GM20431 (cell line): Measurements from ENCODE around the gene MAML2.
"Not testable (repeated sequence)": the region's sequence is repeated elsewhere in the genome, so short reads cannot be mapped to it uniquely, and the experiment has no call there.

Experiments used
- in situ Hi-C: fragments of 300-500 bp; cut with MseI, MboI; formaldehyde crosslinking; loops from one replicate; pipeline ENCODE4 v1.15.0; 2020; ENCODE audit warnings: low sequenced_read_pairs; ENCODE audit not compliant: unreplicated experiment

The MAML2 gene

GRCh38 chr11:96299155-96299888 is 43.7 kb downstream of the MAML2 start:
- in situ Hi-C loops = no loop called here

GRCh38 chr11:96295369-96295768 is 47.6 kb downstream of the MAML2 start:
- in situ Hi-C loops = no loop called here

- in situ Hi-C loops = no loop called here
Measured at GRCh38 chr11:96294289-96294688, 48.7 kb downstream of the MAML2 start.

- in situ Hi-C loops = no loop called here
Measured at GRCh38 chr11:96293598-96294021, 49.4 kb downstream of the MAML2 start.

GRCh38 chr11:96293109-96293508 is 49.9 kb downstream of the MAML2 start:
- in situ Hi-C loops = no loop called here

- in situ Hi-C loops = no loop called here
Measured at GRCh38 chr11:96292291-96293010, 50.5 kb downstream of the MAML2 start.

GRCh38 chr11:96290631-96291030 is 52.4 kb downstream of the MAML2 start:
- in situ Hi-C loops = no loop called here

- in situ Hi-C loops = no loop called here
Measured at GRCh38 chr11:96290031-96290430, 53.0 kb downstream of the MAML2 start.

- in situ Hi-C loops = no loop called here
Measured at GRCh38 chr11:96288915-96289314, 54.1 kb downstream of the MAML2 start.

GRCh38 chr11:96287822-96288439 is 55.1 kb downstream of the MAML2 start:
- in situ Hi-C loops = no loop called here

- in situ Hi-C loops = not testable (repeated sequence)
Measured at GRCh38 chr11:96285985-96286384, 57.0 kb downstream of the MAML2 start.

- in situ Hi-C loops = no loop called here
Measured at GRCh38 chr11:96284917-96285316, 58.1 kb downstream of the MAML2 start.

GRCh38 chr11:96284401-96284800 is 58.6 kb downstream of the MAML2 start:
- in situ Hi-C loops = no loop called here

- in situ Hi-C loops = no loop called here
Measured at GRCh38 chr11:96282625-96283220, 60.3 kb downstream of the MAML2 start.

GRCh38 chr11:96280444-96280843 is 62.6 kb downstream of the MAML2 start:
- in situ Hi-C loops = no loop called here

- in situ Hi-C loops = no loop called here
Measured at GRCh38 chr11:96279896-96280290, 63.1 kb downstream of the MAML2 start.

GRCh38 chr11:96279018-96279895 is 63.7 kb downstream of the MAML2 start:
- in situ Hi-C loops = no loop called here

- in situ Hi-C loops = no loop called here
Measured at GRCh38 chr11:96278039-96278897, 64.7 kb downstream of the MAML2 start.

- in situ Hi-C loops = no loop called here
Measured at GRCh38 chr11:96277696-96278038, 65.3 kb downstream of the MAML2 start.
